ENCODE results near the gene SH2B3.
"Not testable (repeated sequence)": the region's sequence is repeated elsewhere in the genome, so short reads cannot be mapped to it uniquely, and the experiment has no call there.

SH2B3 gene

GRCh38 chr12:111445726-111446581 is 40.2 kb downstream of the SH2B3 start:
- no peak for FAIRE-seq

DNA sequence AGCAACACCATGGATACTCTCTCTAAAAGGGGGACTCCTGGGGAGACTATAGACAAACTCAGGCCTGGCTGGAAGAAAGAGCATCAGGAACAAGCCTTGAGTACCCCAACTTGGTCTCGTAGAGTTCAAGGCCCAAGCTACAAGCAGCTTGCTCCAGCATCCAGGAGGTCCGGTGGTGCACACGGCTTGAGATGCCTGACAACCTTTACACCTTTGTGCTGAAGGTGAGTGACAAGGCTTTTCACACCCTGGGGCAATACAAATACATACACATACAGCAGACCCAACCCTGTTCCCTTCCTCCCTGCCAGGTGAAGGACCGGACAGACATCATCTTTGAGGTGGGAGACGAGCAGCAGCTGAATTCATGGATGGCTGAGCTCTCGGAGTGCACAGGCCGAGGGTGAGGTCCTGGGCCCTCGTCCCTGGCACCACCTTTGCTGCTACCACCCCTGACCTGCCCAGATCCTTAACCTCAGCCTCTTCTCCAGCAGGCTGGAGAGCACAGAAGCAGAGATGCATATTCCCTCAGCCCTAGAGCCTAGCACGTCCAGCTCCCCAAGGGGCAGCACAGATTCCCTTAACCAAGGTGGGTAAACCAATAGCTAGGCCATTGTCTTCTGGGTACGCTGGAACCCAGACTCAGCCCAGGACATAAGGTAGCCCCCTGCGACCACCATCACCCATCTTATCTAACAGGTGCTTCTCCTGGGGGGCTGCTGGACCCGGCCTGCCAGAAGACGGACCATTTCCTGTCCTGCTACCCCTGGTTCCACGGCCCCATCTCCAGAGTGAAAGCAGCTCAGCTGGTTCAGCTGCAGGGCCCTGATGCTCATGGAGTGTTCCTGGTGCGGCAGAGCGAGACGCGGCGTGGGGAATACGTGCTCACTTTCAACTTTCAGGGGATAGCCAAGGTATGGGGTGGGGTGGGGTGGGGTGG is 41.2 kb downstream of the SH2B3 start:
- FAIRE-seq: no peak

DNA sequence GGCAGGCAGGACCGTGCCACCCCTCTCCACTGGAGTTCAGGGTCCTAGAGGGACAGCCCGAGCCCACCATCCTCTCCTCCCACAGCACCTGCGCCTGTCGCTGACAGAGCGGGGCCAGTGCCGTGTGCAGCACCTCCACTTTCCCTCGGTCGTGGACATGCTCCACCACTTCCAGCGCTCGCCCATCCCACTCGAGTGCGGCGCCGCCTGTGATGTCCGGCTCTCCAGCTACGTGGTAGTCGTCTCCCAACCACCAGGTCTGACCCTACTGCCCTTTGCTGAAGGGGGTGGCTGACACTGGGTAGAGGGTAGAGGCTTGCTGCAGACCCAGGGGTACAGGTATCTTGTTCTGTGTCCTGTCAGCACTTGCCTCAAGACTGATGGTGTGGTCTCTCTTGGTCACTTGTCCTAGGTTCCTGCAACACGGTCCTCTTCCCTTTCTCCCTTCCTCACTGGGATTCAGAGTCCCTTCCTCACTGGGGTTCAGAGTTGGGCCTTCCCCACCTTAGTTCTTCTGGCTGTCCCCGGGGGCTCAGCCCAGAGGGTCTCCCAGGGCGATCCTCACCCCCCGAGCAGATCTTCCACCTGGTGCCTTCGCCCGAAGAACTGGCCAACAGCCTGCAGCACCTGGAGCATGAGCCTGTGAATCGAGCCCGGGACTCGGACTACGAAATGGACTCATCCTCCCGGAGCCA is 42.0 kb downstream of the SH2B3 start:
- no peak for FAIRE-seq

- no peak for FAIRE-seq
Measured at GRCh38 chr12:111448266-111448830, 42.6 kb downstream of the SH2B3 start.

- FAIRE-seq: no peak
Measured at GRCh38 chr12:111448846-111449790, 43.4 kb downstream of the SH2B3 start.

- FAIRE-seq: no peak
Measured at GRCh38 chr12:111450676-111451075, 45.0 kb downstream of the SH2B3 start.

DNA sequence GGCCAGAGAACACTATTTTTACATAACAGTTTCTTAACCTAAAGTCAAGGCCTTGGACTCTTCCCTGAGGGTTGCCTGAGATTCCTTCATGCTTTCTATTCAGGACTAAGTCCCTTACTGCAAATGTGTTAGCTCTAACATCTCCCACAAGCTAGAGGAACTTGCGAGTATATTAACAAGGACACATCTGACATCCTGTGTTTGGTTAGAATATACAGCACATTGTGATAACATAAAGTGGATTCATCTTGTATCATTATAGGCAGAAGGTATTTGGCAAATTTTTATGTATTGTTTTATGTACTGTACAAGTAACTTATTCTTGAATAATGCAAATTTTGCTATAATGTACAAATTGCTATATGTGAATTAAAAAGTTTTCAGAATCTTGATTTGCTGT is 45.5 kb downstream of the SH2B3 start:
- FAIRE-seq: no peak

GRCh38 chr12:111451649-111452129 is 46.0 kb downstream of the SH2B3 start:
- no peak for FAIRE-seq

GRCh38 chr12:111453071-111453989 is 47.6 kb downstream of the SH2B3 start:
- no peak for FAIRE-seq

DNA sequence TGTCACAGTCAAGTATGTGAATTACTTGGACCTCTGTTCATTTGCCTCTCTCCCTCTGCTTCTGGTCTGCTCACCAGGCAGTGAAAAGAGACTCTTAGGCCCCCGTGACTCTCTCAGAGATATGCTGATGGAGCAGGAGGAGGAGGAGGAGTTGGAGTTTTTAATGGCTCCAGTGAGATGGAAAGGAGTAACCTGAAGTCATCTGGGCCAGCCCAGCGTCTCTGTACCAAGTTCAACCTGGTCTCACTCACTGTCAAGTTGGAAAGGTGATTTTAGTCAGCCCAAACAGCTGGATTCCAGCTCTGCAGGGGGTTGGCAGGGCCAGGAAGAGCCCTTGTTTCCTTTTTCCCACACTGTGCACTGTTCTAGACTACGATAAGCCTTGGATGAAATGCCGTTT is 48.6 kb downstream of the SH2B3 start:
- no peak for FAIRE-seq

DNA sequence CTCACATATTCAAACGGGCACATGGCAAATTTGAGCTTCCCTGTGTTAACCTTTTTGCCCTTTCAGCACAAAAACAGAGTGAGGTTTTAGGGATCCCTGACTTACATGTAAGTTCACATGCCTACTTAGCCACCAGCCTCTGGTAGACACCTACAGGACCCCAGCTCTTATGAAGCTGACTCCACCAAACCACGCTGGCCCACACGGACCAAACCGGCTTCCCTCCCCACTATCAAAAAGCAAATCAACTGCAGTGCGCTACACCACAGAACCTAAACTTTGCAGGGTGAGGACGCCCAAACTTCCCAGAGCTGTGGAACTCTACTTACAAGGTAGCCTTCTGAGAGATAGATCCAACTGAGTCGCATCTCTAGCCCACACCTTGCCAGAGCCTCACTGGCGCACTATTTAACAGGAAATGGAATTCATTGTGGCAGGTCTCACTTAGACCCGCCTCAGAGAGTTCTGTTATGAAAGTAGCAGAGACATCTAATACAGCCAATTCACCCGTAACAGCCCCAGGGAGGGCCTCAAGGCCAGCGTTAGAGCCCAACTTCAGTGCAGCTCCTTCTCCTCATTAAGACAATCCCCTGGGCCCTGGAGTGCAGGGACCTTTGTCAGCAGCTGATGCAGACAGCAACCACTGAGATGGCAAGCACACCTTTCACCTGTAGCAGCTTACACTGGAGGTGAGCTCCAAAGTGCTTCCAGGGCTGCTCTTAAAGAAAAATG is 49.2 kb downstream of the SH2B3 start:
- no peak for FAIRE-seq

- FAIRE-seq: no peak
Measured at GRCh38 chr12:111455448-111456320, 50.0 kb downstream of the SH2B3 start.

DNA sequence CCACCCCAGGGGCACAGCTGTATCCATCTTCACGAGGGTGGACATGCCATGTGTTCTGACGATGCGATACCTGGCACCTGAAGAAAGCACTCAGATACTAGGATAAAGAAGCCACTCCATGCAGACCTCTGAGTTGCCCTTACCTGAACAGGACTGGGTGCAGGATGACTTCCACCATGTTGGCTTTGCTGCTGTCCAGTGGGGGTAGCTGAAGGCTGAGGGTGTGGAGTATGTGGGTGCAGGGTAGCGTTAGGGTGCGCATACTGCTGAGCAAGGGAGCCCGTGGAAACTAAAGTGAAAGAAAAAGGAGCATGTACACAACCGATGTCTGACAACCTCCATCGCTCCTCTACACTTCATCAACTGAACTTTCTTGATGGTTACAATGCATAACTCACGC is 51.3 kb downstream of the SH2B3 start:
- FAIRE-seq: no peak

GRCh38 chr12:111457577-111457976 is 51.9 kb downstream of the SH2B3 start:
- no peak for FAIRE-seq

GRCh38 chr12:111458546-111459172 is 52.9 kb downstream of the SH2B3 start:
- FAIRE-seq: no peak

- not testable (repeated sequence) for FAIRE-seq
Measured at GRCh38 chr12:111460111-111460510, 54.4 kb downstream of the SH2B3 start.

- FAIRE-seq: peak; percentile 82
Measured at GRCh38 chr12:111462210-111462769, 56.6 kb downstream of the SH2B3 start.

All from endometrium (tissue), 2 donors.